Epidermal melanocyte (primary cell): ENCODE measurements around the gene CFAP53.
"Not testable (repeated sequence)": the region's sequence is repeated elsewhere in the genome, so short reads cannot be mapped to it uniquely, and the experiment has no call there.

Source experiments
- DNase-seq: peaks from one replicate; pipeline ENCODE4 v3.0.0; 2011; ENCODE audit warnings: low spot score; ENCODE audit not compliant: insufficient read length

Gene CFAP53

GRCh38 chr18:50274044-50274442 is 7.7 kb upstream of the CFAP53 start:
- no peak for DNase-seq

- DNase-seq = no peak
Observed at GRCh38 chr18:50273203-50274043, 7.1 kb upstream of the CFAP53 start.

- no peak for DNase-seq
Observed at GRCh38 chr18:50272568-50272967, 6.3 kb upstream of the CFAP53 start.

GRCh38 chr18:50268022-50268747 is 1.9 kb upstream of the CFAP53 start:
- peak; percentile 80 for DNase-seq

GRCh38 chr18:50262977-50263376 is 3.3 kb downstream of the CFAP53 start:
- DNase-seq = no peak

GRCh38 chr18:50250935-50251334 is 15.4 kb downstream of the CFAP53 start:
- DNase-seq = no peak

- no peak for DNase-seq
Observed at GRCh38 chr18:50249576-50249975, 16.7 kb downstream of the CFAP53 start.

GRCh38 chr18:50247561-50247960 is 18.7 kb downstream of the CFAP53 start:
- no peak for DNase-seq

GRCh38 chr18:50241768-50242167 is 24.5 kb downstream of the CFAP53 start:
- not testable (repeated sequence) for DNase-seq

GRCh38 chr18:50240080-50240563 is 26.2 kb downstream of the CFAP53 start:
- no peak for DNase-seq

- DNase-seq = no peak
Observed at GRCh38 chr18:50232419-50232818, 33.9 kb downstream of the CFAP53 start.

- no peak for DNase-seq
Observed at GRCh38 chr18:50231621-50232020, 34.7 kb downstream of the CFAP53 start.

- DNase-seq = not testable (repeated sequence)
Observed at GRCh38 chr18:50220249-50220648, 46.0 kb downstream of the CFAP53 start.

- DNase-seq = no peak
Observed at GRCh38 chr18:50218432-50219197, 47.7 kb downstream of the CFAP53 start.

- no peak for DNase-seq
Observed at GRCh38 chr18:50209311-50209710, 57.0 kb downstream of the CFAP53 start.

GRCh38 chr18:50207722-50208121 is 58.6 kb downstream of the CFAP53 start:
- no peak for DNase-seq

- DNase-seq = peak; percentile 54
Observed at GRCh38 chr18:50203801-50204604, 62.3 kb downstream of the CFAP53 start.

GRCh38 chr18:50201476-50202018 is 64.7 kb downstream of the CFAP53 start:
- no peak for DNase-seq

GRCh38 chr18:50199921-50200320 is 66.4 kb downstream of the CFAP53 start:
- no peak for DNase-seq

- DNase-seq = no peak
Observed at GRCh38 chr18:50199346-50199855, 66.9 kb downstream of the CFAP53 start.
